22Rv1 (cell line): ENCODE data around the gene PYROXD2.

Experiments used
- H3K27ac ChIP-seq: fragments of 450-650 bp; 2 replicates; pipeline ENCODE4 v1.5.1; 2017
- CTCF ChIP-seq: fragments of 450-650 bp; IDR thresholded peaks from 2 replicates; pipeline ENCODE4 v1.5.1; 2017; ENCODE audit warnings: mild to moderate bottlenecking
- ZFX ChIP-seq: fragments of 450-650 bp; IDR thresholded peaks from 2 replicates; pipeline ENCODE4 v1.6.1; 2017; ENCODE audit warnings: antibody characterized with exemption, borderline replicate concordance

Gene PYROXD2

GRCh38 chr10:98339799-98340198, 75.2 kb downstream of the PYROXD2 start:
- no peak overlapping the region for H3K27ac ChIP-seq
- no peak for TF ChIP-seq ZFX

GRCh38 chr10:98338896-98339295, 76.1 kb downstream of the PYROXD2 start:
- no peak overlapping the region for H3K27ac ChIP-seq
- TF ChIP-seq ZFX (no peak), CTCF (no peak)

GRCh38 chr10:98338318-98338717, 76.7 kb downstream of the PYROXD2 start:
- no peak overlapping the region for H3K27ac ChIP-seq
- no peak for TF ChIP-seq CTCF
- no peak for TF ChIP-seq ZFX

GRCh38 chr10:98337484-98337883, 77.5 kb downstream of the PYROXD2 start:
- no peak overlapping the region for H3K27ac ChIP-seq
- TF ChIP-seq ZFX (no peak), CTCF (no peak)
